ENCODE results near the gene ADCY4.

GRCh38 chr14:24298892-24299254 is 36.0 kb downstream of the ADCY4 start:
- TF ChIP-seq POLR2A (IDR thresholded peaks at IDR 0.05; ENCODE audit: insufficient read depth in 1 of 2, low read depth in 2 of 2, low read length in 2 of 2) (no peak; a peak in 1 of 4 replicates), ZBTB7B (CRISPR knock-in tag; IDR thresholded peaks at IDR 0.05) (no peak), ZMYM3 (CRISPR knock-in tag; IDR thresholded peaks at IDR 0.05) (no peak), MAFK (conservative IDR thresholded peaks at IDR 0.05 in 1 of 2, IDR thresholded peaks at IDR 0.05 in 1 of 2; ENCODE audit: low read length in 2 of 2) (no peak), SP2 (CRISPR knock-in tag; IDR thresholded peaks at IDR 0.05) (no peak), SRF (IDR thresholded peaks at IDR 0.05; ENCODE audit: low read depth, low read length) (no peak)
- TF ChIP-seq, protein P1, sequence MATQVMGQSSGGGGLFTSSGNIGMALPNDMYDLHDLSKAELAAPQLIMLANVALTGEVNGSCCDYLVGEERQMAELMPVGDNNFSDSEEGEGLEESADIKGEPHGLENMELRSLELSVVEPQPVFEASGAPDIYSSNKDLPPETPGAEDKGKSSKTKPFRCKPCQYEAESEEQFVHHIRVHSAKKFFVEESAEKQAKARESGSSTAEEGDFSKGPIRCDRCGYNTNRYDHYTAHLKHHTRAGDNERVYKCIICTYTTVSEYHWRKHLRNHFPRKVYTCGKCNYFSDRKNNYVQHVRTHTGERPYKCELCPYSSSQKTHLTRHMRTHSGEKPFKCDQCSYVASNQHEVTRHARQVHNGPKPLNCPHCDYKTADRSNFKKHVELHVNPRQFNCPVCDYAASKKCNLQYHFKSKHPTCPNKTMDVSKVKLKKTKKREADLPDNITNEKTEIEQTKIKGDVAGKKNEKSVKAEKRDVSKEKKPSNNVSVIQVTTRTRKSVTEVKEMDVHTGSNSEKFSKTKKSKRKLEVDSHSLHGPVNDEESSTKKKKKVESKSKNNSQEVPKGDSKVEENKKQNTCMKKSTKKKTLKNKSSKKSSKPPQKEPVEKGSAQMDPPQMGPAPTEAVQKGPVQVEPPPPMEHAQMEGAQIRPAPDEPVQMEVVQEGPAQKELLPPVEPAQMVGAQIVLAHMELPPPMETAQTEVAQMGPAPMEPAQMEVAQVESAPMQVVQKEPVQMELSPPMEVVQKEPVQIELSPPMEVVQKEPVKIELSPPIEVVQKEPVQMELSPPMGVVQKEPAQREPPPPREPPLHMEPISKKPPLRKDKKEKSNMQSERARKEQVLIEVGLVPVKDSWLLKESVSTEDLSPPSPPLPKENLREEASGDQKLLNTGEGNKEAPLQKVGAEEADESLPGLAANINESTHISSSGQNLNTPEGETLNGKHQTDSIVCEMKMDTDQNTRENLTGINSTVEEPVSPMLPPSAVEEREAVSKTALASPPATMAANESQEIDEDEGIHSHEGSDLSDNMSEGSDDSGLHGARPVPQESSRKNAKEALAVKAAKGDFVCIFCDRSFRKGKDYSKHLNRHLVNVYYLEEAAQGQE (IDR thresholded peaks at IDR 0.05; ENCODE audit: borderline replicate concordance in 1 of 2, low read depth in 1 of 2, low read length in 2 of 2): no peak

Measured in HepG2 (cell line).